ENCODE results near the gene CTNND2.

Gene CTNND2

DNA sequence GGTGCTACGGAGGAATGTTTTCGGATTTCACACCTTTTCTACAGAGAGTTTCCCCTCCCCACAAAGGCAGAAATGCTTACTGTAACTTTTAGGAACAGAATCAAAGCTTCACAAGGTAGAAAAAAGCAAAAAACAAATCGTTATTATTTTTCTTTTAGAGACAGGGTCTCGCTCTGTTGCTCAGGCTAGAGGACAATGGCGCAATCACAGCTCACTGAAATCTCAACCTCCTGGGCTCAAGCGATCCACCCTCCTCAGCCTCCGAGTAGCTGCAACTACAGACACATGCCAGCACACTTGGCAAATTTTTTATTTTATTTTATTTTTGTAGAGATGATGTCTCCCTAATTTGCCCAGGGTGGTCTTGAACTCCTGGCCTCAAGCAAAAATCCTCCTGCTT is 394.5 kb downstream of the CTNND2 start:
- no peak overlapping the region for H3K4me2 ChIP-seq (ENCODE audit: low read length)
- no peak overlapping the region for H3K4me3 ChIP-seq (ENCODE audit: low read length)
- H3K36me3 ChIP-seq (ENCODE audit: control insufficient read depth, low read length) = no peaks in the 10 kb centered on the region
- no peaks in the 10 kb centered on the region for H3K9me3 ChIP-seq (ENCODE audit: control insufficient read depth, insufficient read depth, low read length)
- H3K79me2 ChIP-seq (ENCODE audit: control insufficient read depth, low read length) = no peaks in the 10 kb centered on the region
- H4K20me1 ChIP-seq (ENCODE audit: control insufficient read depth, insufficient read depth, low read depth, low read length) = no peaks in the 10 kb centered on the region
- no peaks in the 10 kb centered on the region for H3K4me1 ChIP-seq (ENCODE audit: control insufficient read depth, low read length)
- no peak overlapping the region for H3K27ac ChIP-seq (ENCODE audit: low read depth, low read length)
- no peaks in the 10 kb centered on the region for H3K27me3 ChIP-seq (ENCODE audit: control insufficient read depth, low read length)
- TF ChIP-seq CTCF (IDR thresholded peaks at IDR 0.05; ENCODE audit: low read depth, low read length, poor library complexity, severe bottlenecking) (no peak), EZH2phosphoT487 (IDR thresholded peaks at IDR 0.05; ENCODE audit: borderline replicate concordance, low read length) (no peak)
- H3F3A ChIP-seq (ENCODE audit: control insufficient read depth, insufficient read depth) = no peaks in the 10 kb centered on the region
- no peaks in the 10 kb centered on the region for H3K9me2 ChIP-seq (replicated peaks; ENCODE audit: control insufficient read depth, low read length)

GRCh38 chr5:11507156-11507910 is 396.9 kb downstream of the CTNND2 start:
- TF ChIP-seq CTCF (IDR thresholded peaks at IDR 0.05; ENCODE audit: low read depth, low read length, poor library complexity, severe bottlenecking) = no peak
- TF ChIP-seq EZH2phosphoT487 (IDR thresholded peaks at IDR 0.05; ENCODE audit: borderline replicate concordance, low read length) = no peak
- Histone ChIP-seq H3K27ac (ENCODE audit: low read depth, low read length) (no peak overlapping the region), H3K79me2 (ENCODE audit: control insufficient read depth, low read length) (no peaks in the 10 kb centered on the region), H3K9me3 (ENCODE audit: control insufficient read depth, insufficient read depth, low read length) (no peaks in the 10 kb centered on the region), H3F3A (ENCODE audit: control insufficient read depth, insufficient read depth) (no peaks in the 10 kb centered on the region), H3K4me1 (ENCODE audit: control insufficient read depth, low read length) (no peaks in the 10 kb centered on the region), H3K4me2 (ENCODE audit: low read length) (no peak overlapping the region), H3K4me3 (ENCODE audit: low read length) (no peak overlapping the region), H4K20me1 (ENCODE audit: control insufficient read depth, insufficient read depth, low read depth, low read length) (no peaks in the 10 kb centered on the region), H3K27me3 (ENCODE audit: control insufficient read depth, low read length) (no peaks in the 10 kb centered on the region), H3K36me3 (ENCODE audit: control insufficient read depth, low read length) (no peaks in the 10 kb centered on the region), H3K9me2 (replicated peaks; ENCODE audit: control insufficient read depth, low read length) (no peaks in the 10 kb centered on the region)

DNA sequence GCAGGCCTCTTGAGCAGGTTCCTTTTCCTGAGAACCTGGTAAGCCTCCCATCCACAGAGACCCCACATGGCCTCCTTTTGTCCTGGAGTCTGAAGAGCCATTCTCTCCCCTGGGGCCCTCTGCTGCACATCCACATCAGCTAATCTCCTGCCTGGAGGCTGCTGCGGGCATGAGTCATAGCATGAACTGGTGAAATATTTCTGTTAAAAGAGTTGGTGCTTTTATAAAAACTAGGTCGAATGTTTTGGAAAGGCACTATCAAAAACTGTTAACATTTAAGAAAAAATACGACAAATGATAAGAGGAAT is 399.4 kb downstream of the CTNND2 start:
- Histone ChIP-seq H3K4me2 (ENCODE audit: low read length) (no peak overlapping the region), H3K9me3 (ENCODE audit: control insufficient read depth, insufficient read depth, low read length) (no peaks in the 10 kb centered on the region), H3K27me3 (ENCODE audit: control insufficient read depth, low read length) (no peaks in the 10 kb centered on the region), H3F3A (ENCODE audit: control insufficient read depth, insufficient read depth) (no peaks in the 10 kb centered on the region), H4K20me1 (ENCODE audit: control insufficient read depth, insufficient read depth, low read depth, low read length) (no peaks in the 10 kb centered on the region), H3K4me3 (ENCODE audit: low read length) (no peak overlapping the region), H3K9me2 (replicated peaks; ENCODE audit: control insufficient read depth, low read length) (no peaks in the 10 kb centered on the region), H3K79me2 (ENCODE audit: control insufficient read depth, low read length) (no peaks in the 10 kb centered on the region), H3K4me1 (ENCODE audit: control insufficient read depth, low read length) (no peaks in the 10 kb centered on the region), H3K27ac (ENCODE audit: low read depth, low read length) (no peak overlapping the region), H3K36me3 (ENCODE audit: control insufficient read depth, low read length) (no peaks in the 10 kb centered on the region)
- TF ChIP-seq CTCF (IDR thresholded peaks at IDR 0.05; ENCODE audit: low read depth, low read length, poor library complexity, severe bottlenecking) (no peak), EZH2phosphoT487 (IDR thresholded peaks at IDR 0.05; ENCODE audit: borderline replicate concordance, low read length) (no peak)

All from DOHH2 (cell line).